IMR-90 (cell line): ENCODE results near the gene CACNA2D1.

Experiments used
- BHLHE40 ChIP-seq: fragments of 150-350 bp; IDR thresholded peaks from 2 replicates; pipeline ENCODE4 v1.6.1; 2016; ENCODE audit warnings: mild to moderate bottlenecking, low read depth, low read length
- CEBPB ChIP-seq: IDR thresholded peaks from 2 replicates; pipeline ENCODE4 v1.6.1; 2012; ENCODE audit warnings: low read depth, low read length, improper control_type of control experiment
- CHD1 ChIP-seq: IDR thresholded peaks from 2 replicates; pipeline ENCODE4 v1.6.1; 2012; ENCODE audit warnings: low read depth, low read length, improper control_type of control experiment
- MAFK ChIP-seq: IDR thresholded peaks from 2 replicates; pipeline ENCODE4 v1.6.1; 2012; ENCODE audit warnings: low read depth, low read length, improper control_type of control experiment
- MAZ ChIP-seq: IDR thresholded peaks from 2 replicates; pipeline ENCODE4 v1.6.1; 2012; ENCODE audit warnings: low read depth, mild to moderate bottlenecking, low read length, improper control_type of control experiment, moderate library complexity, borderline replicate concordance
- MXI1 ChIP-seq: IDR thresholded peaks from 2 replicates; pipeline ENCODE4 v1.6.1; 2012; ENCODE audit warnings: low read depth, mild to moderate bottlenecking, low read length, moderate library complexity, borderline replicate concordance
- NFE2L2 ChIP-seq: fragments of 150-350 bp; IDR thresholded peaks from 2 replicates; pipeline ENCODE4 v1.6.1; 2016; ENCODE audit warnings: low read depth, mild to moderate bottlenecking, low read length
- POLR2A ChIP-seq: IDR thresholded peaks from 2 replicates; pipeline ENCODE4 v1.6.1; 2012; ENCODE audit warnings: mild to moderate bottlenecking, low read depth, low read length
- RAD21 ChIP-seq: IDR thresholded peaks from 2 replicates; pipeline ENCODE4 v1.6.1; 2012; ENCODE audit warnings: low read length, improper control_type of control experiment
- RFX5 ChIP-seq: IDR thresholded peaks from 2 replicates; pipeline ENCODE4 v1.8.0; 2012; ENCODE audit warnings: low read depth, mild to moderate bottlenecking, low read length, moderate library complexity
- SMC3 ChIP-seq: fragments of 150-350 bp; IDR thresholded peaks from 2 replicates; pipeline ENCODE4 v1.6.1; 2016; ENCODE audit warnings: low read depth, mild to moderate bottlenecking, antibody characterized with exemption, low read length, moderate library complexity
- TF ChIP-seq, protein P1 (sequence below): conservative IDR thresholded peaks from 2 replicates; pipeline ENCODE4 v1.5.1; 2012; ENCODE audit warnings: mild to moderate bottlenecking, low read depth, low read length, improper control_type of control experiment
- TF ChIP-seq, protein P2 (sequence below): fragments of 150-350 bp; IDR thresholded peaks from 2 replicates; pipeline ENCODE4 v1.6.1; 2016; ENCODE audit warnings: low read depth, mild to moderate bottlenecking, low read length, moderate library complexity, borderline replicate concordance
- TF ChIP-seq, protein P3 (sequence below): fragments of 150-350 bp; IDR thresholded peaks from 2 replicates; pipeline ENCODE4 v1.6.1; 2017; ENCODE audit warnings: mild to moderate bottlenecking, antibody characterized with exemption, low read length, low read depth

DNA sequence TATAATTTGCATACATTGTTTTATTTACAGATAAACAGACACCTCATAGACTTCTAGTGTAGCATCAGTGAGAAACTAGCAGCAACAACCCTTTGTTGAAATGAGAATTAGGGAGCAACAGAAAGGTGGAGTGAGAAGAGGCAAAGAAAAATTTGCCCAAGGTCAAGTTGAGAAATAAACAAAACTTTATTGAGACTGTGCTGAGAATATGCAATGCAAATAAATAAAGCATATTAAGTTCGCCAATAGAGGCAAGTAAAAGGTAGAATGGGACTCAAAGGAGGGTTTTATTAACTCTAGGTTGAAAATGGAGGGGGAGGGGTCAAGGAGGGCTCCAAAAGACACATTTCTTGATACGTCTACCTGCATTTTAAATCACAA, 49.7 kb downstream of the CACNA2D1 start:
- no peak for TF ChIP-seq MAZ
- TF ChIP-seq SMC3, result no peak
- TF ChIP-seq, protein P1, sequence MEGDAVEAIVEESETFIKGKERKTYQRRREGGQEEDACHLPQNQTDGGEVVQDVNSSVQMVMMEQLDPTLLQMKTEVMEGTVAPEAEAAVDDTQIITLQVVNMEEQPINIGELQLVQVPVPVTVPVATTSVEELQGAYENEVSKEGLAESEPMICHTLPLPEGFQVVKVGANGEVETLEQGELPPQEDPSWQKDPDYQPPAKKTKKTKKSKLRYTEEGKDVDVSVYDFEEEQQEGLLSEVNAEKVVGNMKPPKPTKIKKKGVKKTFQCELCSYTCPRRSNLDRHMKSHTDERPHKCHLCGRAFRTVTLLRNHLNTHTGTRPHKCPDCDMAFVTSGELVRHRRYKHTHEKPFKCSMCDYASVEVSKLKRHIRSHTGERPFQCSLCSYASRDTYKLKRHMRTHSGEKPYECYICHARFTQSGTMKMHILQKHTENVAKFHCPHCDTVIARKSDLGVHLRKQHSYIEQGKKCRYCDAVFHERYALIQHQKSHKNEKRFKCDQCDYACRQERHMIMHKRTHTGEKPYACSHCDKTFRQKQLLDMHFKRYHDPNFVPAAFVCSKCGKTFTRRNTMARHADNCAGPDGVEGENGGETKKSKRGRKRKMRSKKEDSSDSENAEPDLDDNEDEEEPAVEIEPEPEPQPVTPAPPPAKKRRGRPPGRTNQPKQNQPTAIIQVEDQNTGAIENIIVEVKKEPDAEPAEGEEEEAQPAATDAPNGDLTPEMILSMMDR, result no peak
- TF ChIP-seq MAFK, result no peak
- no peak for TF ChIP-seq POLR2A
- no peak for TF ChIP-seq RFX5
- TF ChIP-seq, protein P2, sequence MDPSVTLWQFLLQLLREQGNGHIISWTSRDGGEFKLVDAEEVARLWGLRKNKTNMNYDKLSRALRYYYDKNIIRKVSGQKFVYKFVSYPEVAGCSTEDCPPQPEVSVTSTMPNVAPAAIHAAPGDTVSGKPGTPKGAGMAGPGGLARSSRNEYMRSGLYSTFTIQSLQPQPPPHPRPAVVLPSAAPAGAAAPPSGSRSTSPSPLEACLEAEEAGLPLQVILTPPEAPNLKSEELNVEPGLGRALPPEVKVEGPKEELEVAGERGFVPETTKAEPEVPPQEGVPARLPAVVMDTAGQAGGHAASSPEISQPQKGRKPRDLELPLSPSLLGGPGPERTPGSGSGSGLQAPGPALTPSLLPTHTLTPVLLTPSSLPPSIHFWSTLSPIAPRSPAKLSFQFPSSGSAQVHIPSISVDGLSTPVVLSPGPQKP, result no peak
- no peak for TF ChIP-seq RAD21
- no peak for TF ChIP-seq CHD1
- TF ChIP-seq BHLHE40, result no peak
- no peak for TF ChIP-seq CEBPB
- no peak for TF ChIP-seq NFE2L2
- no peak for TF ChIP-seq MXI1
- TF ChIP-seq, protein P3, sequence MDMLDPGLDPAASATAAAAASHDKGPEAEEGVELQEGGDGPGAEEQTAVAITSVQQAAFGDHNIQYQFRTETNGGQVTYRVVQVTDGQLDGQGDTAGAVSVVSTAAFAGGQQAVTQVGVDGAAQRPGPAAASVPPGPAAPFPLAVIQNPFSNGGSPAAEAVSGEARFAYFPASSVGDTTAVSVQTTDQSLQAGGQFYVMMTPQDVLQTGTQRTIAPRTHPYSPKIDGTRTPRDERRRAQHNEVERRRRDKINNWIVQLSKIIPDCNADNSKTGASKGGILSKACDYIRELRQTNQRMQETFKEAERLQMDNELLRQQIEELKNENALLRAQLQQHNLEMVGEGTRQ, result no peak
